Neural cell (in vitro differentiated cells): Measurements from ENCODE around the gene IL1R2. TPM values are rescaled to one million over a fixed set of nuclear protein-coding genes. Genes with fewer than 3 reads are reported as not detected.

Experiments used
- H2AFZ ChIP-seq: fragments of 200-600, 300-800 bp; sonication (generic), shearing (Covaris generic); 2 replicates; pipeline ENCODE4 v1.6.0; 2014; ENCODE audit warnings: low read depth, mild to moderate bottlenecking, antibody characterized with exemption, low read length, moderate library complexity
- H3F3A ChIP-seq: fragments of 200-600 bp; shearing (Covaris generic); 2 replicates; pipeline ENCODE4 v1.6.1; 2016; ENCODE audit warnings: mild to moderate bottlenecking, moderate library complexity, mixed read lengths, antibody characterized with exemption, low read length; ENCODE audit not compliant: insufficient read depth, poor library complexity, severe bottlenecking
- H3K27ac ChIP-seq: fragments of 200-600, 300-800 bp; sonication (generic), shearing (Covaris generic); 2 replicates; pipeline ENCODE4 v1.5.1; 2014; ENCODE audit warnings: mild to moderate bottlenecking, low read length, moderate library complexity
- H3K27me3 ChIP-seq: fragments of 300-800, 200-600 bp; sonication (generic), shearing (Covaris generic); 2 replicates; pipeline ENCODE4 v1.6.0; 2014; ENCODE audit warnings: mild to moderate bottlenecking, low read depth, low read length, moderate library complexity; ENCODE audit not compliant: insufficient read depth
- H3K36me3 ChIP-seq: fragments of 300-800, 200-600 bp; sonication (generic), shearing (Covaris generic); 2 replicates; pipeline ENCODE4 v1.5.1; 2014; ENCODE audit warnings: mild to moderate bottlenecking, antibody characterized with exemption, low read length, moderate library complexity; ENCODE audit not compliant: insufficient read depth
- H3K4me2 ChIP-seq: fragments of 300-800, 200-600 bp; sonication (generic), shearing (Covaris generic); 2 replicates; pipeline ENCODE4 v1.6.0; 2014; ENCODE audit warnings: mild to moderate bottlenecking, low read length
- H3K4me3 ChIP-seq: fragments of 300-800, 200-600 bp; sonication (generic), shearing (Covaris generic); 2 replicates; pipeline ENCODE4 v1.5.1; 2014; ENCODE audit warnings: mild to moderate bottlenecking, low read length, moderate library complexity
- H3K79me2 ChIP-seq: fragments of 200-600 bp; shearing (Covaris generic); replicated peaks from 2 replicates; pipeline ENCODE4 v1.6.0; 2014; ENCODE audit warnings: mild to moderate bottlenecking, low read length, moderate library complexity; ENCODE audit not compliant: insufficient read depth
- H3K9ac ChIP-seq: fragments of 300-800, 200-600 bp; sonication (generic), shearing (Covaris generic); 2 replicates; pipeline ENCODE4 v1.6.1; 2016; ENCODE audit warnings: mild to moderate bottlenecking, low read length, mixed read lengths
- H3K9me2 ChIP-seq: fragments of 200-600 bp; shearing (Covaris generic); 2 replicates; pipeline ENCODE4 v1.6.1; 2016; ENCODE audit warnings: mild to moderate bottlenecking, low read length, mixed read lengths; ENCODE audit not compliant: insufficient read depth
- H3K9me3 ChIP-seq: fragments of 200-600, 300-800 bp; sonication (generic), shearing (Covaris generic); 2 replicates; pipeline ENCODE4 v1.6.1; 2016; ENCODE audit warnings: mild to moderate bottlenecking, mixed run types, low read length, moderate library complexity, mixed read lengths
- H4K20me1 ChIP-seq: fragments of 200-600 bp; shearing (Covaris generic); 2 replicates; pipeline ENCODE4 v1.6.1; 2016; ENCODE audit warnings: mild to moderate bottlenecking, mixed run types; ENCODE audit not compliant: insufficient read depth
- EP300 ChIP-seq: fragments of 450-650 bp; conservative IDR thresholded peaks from 2 replicates; pipeline ENCODE4 v1.6.1; 2014; ENCODE audit warnings: antibody characterized with exemption, mild to moderate bottlenecking, moderate library complexity; ENCODE audit not compliant: poor library complexity, severe bottlenecking
- EZH2 ChIP-seq: fragments of 200-600, 300-800 bp; shearing (Covaris generic), sonication (generic); IDR thresholded peaks from 2 replicates; pipeline ENCODE4 v1.6.1; 2014; ENCODE audit warnings: antibody characterized with exemption, low read length, borderline replicate concordance, mild to moderate bottlenecking; ENCODE audit not compliant: insufficient read depth, poor library complexity, severe bottlenecking
- MXI1 ChIP-seq: fragments of 450-650 bp; conservative IDR thresholded peaks from 2 replicates; pipeline ENCODE4 v1.6.1; 2014; ENCODE audit warnings: antibody characterized with exemption, mild to moderate bottlenecking; ENCODE audit not compliant: poor library complexity, severe bottlenecking
- POLR2AphosphoS5 ChIP-seq: IDR thresholded peaks from 2 replicates; pipeline ENCODE4 v1.6.1; 2012
- RAD21 ChIP-seq: fragments of 450-650 bp; conservative IDR thresholded peaks from 2 replicates; pipeline ENCODE4 v1.6.1; 2014; ENCODE audit warnings: antibody characterized with exemption, mild to moderate bottlenecking, moderate library complexity
- SMC3 ChIP-seq: fragments of 450-650 bp; conservative IDR thresholded peaks from 2 replicates; pipeline ENCODE4 v1.6.1; 2014; ENCODE audit warnings: antibody characterized with exemption, mild to moderate bottlenecking, moderate library complexity; ENCODE audit not compliant: poor library complexity
- TAF1 ChIP-seq: IDR thresholded peaks from 2 replicates; pipeline ENCODE4 v1.6.1; 2012; ENCODE audit warnings: low read depth
- polyA plus RNA-seq: library from polyadenylated mRNA; depleted of rRNA; stranded (reverse); fragments of >200 nt; gene quantifications from 2 replicates; pipeline ENCODE4 v1.2.3, GENCODE V29; 2014
- TF ChIP-seq, protein P1 (sequence below): IDR thresholded peaks from 2 replicates; pipeline ENCODE4 v1.6.1; 2012; ENCODE audit warnings: borderline replicate concordance
- TF ChIP-seq, protein P2 (sequence below): fragments of 450-650 bp; IDR thresholded peaks from 2 replicates; pipeline ENCODE4 v1.5.1; 2014; ENCODE audit warnings: antibody characterized with exemption, mild to moderate bottlenecking, moderate library complexity; ENCODE audit not compliant: poor library complexity, severe bottlenecking

The IL1R2 gene
- polyA plus RNA-seq, 1 donor from 2014 or later, result not detected

GRCh38 chr2:101972621-101973434 is 18.9 kb upstream of the IL1R2 start:
- H3K9ac ChIP-seq, result no peak overlapping the region
- no peak overlapping the region for H3K4me2 ChIP-seq
- no peak overlapping the region for H3K4me3 ChIP-seq
- no peaks in the 10 kb centered on the region for H3K36me3 ChIP-seq
- H3K9me2 ChIP-seq, result no peaks in the 10 kb centered on the region
- no peaks in the 10 kb centered on the region for H3K9me3 ChIP-seq
- no peak for TF ChIP-seq RAD21
- no peak for TF ChIP-seq EP300
- TF ChIP-seq EZH2, result no peak
- no peak for TF ChIP-seq POLR2AphosphoS5
- no peak for TF ChIP-seq SMC3
- TF ChIP-seq, protein P1, sequence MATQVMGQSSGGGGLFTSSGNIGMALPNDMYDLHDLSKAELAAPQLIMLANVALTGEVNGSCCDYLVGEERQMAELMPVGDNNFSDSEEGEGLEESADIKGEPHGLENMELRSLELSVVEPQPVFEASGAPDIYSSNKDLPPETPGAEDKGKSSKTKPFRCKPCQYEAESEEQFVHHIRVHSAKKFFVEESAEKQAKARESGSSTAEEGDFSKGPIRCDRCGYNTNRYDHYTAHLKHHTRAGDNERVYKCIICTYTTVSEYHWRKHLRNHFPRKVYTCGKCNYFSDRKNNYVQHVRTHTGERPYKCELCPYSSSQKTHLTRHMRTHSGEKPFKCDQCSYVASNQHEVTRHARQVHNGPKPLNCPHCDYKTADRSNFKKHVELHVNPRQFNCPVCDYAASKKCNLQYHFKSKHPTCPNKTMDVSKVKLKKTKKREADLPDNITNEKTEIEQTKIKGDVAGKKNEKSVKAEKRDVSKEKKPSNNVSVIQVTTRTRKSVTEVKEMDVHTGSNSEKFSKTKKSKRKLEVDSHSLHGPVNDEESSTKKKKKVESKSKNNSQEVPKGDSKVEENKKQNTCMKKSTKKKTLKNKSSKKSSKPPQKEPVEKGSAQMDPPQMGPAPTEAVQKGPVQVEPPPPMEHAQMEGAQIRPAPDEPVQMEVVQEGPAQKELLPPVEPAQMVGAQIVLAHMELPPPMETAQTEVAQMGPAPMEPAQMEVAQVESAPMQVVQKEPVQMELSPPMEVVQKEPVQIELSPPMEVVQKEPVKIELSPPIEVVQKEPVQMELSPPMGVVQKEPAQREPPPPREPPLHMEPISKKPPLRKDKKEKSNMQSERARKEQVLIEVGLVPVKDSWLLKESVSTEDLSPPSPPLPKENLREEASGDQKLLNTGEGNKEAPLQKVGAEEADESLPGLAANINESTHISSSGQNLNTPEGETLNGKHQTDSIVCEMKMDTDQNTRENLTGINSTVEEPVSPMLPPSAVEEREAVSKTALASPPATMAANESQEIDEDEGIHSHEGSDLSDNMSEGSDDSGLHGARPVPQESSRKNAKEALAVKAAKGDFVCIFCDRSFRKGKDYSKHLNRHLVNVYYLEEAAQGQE, result no peak
- no peak for TF ChIP-seq MXI1
- TF ChIP-seq, protein P2, sequence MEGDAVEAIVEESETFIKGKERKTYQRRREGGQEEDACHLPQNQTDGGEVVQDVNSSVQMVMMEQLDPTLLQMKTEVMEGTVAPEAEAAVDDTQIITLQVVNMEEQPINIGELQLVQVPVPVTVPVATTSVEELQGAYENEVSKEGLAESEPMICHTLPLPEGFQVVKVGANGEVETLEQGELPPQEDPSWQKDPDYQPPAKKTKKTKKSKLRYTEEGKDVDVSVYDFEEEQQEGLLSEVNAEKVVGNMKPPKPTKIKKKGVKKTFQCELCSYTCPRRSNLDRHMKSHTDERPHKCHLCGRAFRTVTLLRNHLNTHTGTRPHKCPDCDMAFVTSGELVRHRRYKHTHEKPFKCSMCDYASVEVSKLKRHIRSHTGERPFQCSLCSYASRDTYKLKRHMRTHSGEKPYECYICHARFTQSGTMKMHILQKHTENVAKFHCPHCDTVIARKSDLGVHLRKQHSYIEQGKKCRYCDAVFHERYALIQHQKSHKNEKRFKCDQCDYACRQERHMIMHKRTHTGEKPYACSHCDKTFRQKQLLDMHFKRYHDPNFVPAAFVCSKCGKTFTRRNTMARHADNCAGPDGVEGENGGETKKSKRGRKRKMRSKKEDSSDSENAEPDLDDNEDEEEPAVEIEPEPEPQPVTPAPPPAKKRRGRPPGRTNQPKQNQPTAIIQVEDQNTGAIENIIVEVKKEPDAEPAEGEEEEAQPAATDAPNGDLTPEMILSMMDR, result no peak
- no peak for TF ChIP-seq TAF1
- no peak overlapping the region for H2AFZ ChIP-seq
- H3K27ac ChIP-seq, result no peak overlapping the region
- no peaks in the 10 kb centered on the region for H3F3A ChIP-seq
- no peaks in the 10 kb centered on the region for H3K79me2 ChIP-seq
- no peaks in the 10 kb centered on the region for H3K27me3 ChIP-seq
- no peaks in the 10 kb centered on the region for H4K20me1 ChIP-seq

DNA sequence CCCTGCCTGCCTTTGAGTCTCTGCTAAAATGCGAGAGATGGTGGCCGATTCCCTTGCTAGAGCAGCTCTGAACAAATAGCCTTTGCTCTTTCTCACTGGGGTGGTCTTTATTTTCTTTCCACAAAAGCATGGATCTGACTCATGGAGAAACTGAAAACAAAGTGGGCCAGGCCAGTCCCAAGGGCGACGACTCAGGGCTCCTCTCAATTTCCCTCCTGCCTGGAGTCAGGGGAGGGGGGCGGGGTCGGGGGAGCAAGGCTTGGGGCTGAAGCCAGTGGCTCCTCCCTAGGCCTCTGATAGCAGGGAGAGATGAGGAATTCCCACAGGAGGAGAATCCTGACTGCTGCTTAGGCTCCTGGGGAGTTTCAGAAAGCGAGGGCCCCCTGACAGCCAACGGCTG is 17.1 kb upstream of the IL1R2 start:
- TF ChIP-seq TAF1, result no peak
- no peak for TF ChIP-seq EP300
- TF ChIP-seq SMC3, result no peak
- TF ChIP-seq, protein P2, result no peak
- TF ChIP-seq MXI1, result no peak
- TF ChIP-seq EZH2, result no peak
- no peak for TF ChIP-seq POLR2AphosphoS5
- TF ChIP-seq RAD21, result no peak
- TF ChIP-seq, protein P1, result no peak
- no peak overlapping the region for H2AFZ ChIP-seq
- H3K4me3 ChIP-seq, result no peak overlapping the region
- H4K20me1 ChIP-seq, result no peaks in the 10 kb centered on the region
- no peaks in the 10 kb centered on the region for H3K9me2 ChIP-seq
- no peak overlapping the region for H3K27ac ChIP-seq
- no peak overlapping the region for H3K9ac ChIP-seq
- H3K36me3 ChIP-seq, result no peaks in the 10 kb centered on the region
- no peaks in the 10 kb centered on the region for H3K9me3 ChIP-seq
- no peaks in the 10 kb centered on the region for H3F3A ChIP-seq
- no peak overlapping the region for H3K4me2 ChIP-seq
- no peaks in the 10 kb centered on the region for H3K27me3 ChIP-seq
- H3K79me2 ChIP-seq, result no peaks in the 10 kb centered on the region
